GM21447 (cell line): Measurements from ENCODE around the gene INPP5F.

ENCODE experiments used
- ATAC-seq: cut with Tn5 transposase; IDR thresholded peaks from one replicate; pipeline ENCODE4 v1.9.1; 2021; ENCODE audit not compliant: unreplicated experiment

The INPP5F gene

DNA sequence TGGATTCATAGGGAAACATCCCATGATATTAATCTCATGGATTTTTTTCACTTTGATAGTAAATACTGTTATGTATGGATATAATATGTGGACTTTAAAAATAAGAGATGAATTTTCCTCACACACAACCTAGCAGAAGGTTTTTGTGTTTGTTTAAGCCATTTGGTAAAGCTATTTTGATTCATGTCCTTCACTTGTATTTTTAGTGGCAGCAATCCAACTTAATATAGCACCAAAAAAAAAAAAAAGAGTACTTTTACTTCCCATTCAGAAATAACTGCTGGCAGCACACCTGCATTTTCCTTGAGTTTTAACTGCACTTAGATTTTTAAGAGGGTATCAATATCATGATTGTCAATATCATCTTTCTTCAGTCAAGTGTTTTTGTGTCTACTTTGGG lies 86.8 kb downstream of the INPP5F start:
- no peak for ATAC-seq

DNA sequence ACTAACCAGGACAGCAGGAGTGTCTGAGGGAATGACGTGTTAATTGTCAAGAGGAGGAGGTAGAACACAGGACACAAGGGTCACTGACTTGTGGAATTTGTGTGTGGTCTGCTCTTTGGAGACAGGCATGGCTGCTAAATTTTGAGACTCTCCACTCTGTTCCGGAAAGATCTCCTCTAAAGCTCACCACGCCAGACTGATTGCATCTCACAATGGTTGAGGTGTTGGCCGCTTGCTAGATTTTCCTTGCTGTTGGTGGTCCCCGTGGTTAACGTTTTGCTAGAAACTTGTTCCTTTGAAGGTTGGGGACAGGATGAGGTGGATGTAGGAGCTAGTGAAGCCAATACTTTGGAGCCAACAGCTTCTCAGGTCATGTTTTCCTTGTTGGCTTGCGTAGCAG lies 89.8 kb downstream of the INPP5F start:
- ATAC-seq, result no peak

DNA sequence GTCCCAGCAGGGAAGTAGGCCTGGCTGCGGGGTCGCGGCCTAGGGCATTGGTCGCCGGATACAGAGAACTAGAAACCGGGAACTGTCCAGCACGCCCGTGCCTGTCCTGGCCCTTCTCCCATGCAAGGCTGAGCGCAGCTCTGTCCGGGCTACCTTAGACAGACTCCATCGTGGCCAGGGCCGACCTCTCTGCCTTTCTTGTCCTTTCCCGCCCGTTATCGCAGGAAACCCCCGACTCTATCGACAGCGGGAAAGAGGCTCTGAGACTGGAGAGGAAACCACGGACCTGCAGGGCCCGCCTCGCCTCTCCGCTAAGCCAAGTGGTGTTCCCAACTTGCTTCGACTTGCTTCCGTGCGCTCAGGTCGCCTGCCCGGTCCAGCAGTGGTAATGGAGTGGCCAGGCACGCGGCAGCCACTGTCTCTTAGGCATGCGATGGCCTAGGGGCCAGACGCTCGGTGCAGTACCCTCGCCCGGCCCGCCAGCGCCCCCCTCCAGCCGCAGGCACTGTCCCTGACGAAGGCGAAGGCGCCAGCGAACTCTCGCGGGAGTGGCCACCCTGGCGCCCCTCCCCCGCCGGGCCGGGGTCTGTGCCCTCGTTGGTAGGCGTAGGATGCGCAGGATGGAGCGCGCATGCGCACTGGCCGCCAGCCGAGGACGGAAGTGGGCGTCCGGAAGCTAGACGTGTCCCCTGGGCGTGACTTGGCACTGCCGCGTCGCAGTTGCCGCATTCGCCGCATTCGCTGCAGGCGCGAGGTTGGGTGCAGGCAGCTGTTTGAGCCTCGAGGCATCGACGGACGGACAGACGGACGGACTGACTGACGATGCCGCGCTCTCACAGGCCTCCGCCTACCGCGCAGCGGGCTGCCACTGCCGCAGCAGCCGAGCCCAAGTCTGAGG lies 92.4 kb downstream of the INPP5F start:
- ATAC-seq, result no peak

DNA sequence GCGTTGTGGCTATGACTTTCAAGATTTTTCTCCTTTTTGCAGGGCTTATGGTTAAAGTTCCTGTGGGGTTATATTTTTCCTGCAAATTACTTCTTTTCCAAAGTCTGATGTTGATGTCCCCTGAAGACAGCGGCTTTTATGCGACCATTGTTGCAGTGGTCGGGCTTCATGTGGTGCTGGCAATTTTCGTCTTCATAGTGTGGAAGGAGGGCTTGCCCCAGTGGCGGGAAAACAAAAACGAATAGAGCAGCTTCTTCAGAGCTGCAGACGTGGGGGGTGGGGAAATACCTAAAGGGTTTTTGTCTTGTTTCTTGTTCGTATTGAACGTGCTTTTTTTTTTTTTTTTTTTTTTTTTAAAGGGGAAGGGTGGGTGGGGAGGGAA lies 93.0 kb downstream of the INPP5F start:
- no peak for ATAC-seq

DNA sequence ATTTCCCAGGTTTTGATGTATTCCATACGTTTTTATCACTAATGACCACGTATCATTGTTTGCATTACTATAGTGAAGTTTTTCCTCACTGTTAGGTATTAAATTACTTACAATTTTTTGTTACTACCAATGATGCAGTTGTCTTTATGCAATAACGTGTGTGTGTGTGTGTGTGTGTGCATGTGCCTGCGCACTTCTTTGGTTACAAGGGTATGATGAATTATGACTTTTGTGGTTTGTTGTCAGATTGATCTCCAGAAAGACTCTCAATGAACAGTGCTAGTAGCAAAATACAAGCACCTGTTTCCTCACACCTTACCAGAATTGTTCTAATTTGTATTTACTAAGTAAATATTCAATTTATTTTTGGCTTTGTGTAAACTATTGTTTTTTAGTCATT lies 95.3 kb downstream of the INPP5F start:
- ATAC-seq, result no peak

DNA sequence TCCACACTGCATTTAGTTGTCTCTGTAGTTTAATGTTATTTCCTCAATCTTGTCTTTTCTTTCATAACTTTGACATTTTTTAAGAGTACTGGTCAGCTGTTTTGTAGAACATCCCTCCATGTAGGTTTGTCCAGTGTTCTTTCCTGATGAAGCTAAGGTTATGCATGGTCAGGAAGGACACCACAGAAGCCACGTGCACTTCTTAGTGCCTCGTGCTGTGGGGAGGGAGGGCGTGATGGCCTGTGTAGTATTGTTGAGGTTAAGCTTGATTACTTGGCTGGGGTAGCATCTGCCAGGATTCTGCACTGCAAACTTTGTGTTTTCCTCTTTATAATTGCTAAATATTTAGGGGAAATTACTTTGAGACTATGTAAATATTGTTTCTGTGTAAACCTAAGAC lies 98.4 kb downstream of the INPP5F start:
- no peak for ATAC-seq

DNA sequence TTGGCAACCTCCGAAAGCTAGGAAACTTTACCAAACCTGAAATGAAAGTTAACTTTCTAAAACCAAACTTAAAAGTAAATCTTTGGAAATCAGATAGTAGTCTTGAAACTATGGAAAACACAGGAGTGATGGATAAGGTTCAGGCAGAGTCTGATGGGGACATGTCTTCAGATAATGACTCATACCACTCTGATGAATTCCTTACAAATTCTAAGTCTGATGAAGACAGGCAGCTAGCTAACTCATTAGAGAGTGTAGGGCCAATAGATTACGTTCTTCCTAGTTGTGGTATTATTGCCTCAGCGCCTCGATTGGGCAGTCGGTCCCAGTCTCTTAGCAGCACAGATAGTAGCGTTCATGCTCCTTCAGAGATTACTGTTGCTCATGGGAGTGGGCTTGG lies 100.9 kb downstream of the INPP5F start:
- ATAC-seq, result no peak

DNA sequence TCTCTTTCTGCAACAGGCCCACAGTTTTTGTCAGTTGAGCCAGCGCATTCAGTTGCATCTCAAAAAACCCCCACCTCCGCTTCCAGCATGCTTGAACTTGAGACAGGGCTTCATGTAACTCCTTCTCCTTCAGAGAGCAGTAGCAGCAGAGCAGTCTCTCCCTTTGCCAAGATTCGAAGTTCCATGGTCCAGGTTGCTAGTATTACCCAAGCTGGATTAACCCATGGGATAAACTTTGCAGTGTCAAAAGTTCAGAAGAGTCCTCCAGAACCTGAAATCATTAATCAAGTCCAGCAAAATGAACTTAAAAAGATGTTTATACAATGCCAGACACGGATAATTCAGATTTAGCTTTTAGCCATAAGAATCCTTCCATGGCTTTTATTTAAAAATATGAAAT lies 101.6 kb downstream of the INPP5F start:
- ATAC-seq, result no peak

DNA sequence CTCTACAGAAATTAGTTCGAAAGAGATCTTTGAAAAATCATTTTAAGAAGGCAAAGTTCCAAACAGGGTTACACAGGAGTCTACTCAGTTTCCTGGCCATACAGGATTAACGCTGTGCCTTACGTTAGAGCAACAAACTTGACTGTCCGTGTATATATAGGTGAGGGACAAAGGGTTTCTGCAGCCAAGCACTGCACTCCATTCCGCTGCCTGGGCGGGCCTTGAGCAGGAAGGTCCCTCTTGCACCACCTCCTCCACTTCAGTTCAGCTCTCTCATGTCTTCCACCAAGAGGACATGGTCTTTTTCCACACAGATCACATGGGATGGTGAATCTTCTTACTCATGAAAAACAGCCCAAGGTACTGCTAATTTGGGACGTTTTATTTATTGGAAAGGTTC lies 103.6 kb downstream of the INPP5F start:
- ATAC-seq, result no peak

DNA sequence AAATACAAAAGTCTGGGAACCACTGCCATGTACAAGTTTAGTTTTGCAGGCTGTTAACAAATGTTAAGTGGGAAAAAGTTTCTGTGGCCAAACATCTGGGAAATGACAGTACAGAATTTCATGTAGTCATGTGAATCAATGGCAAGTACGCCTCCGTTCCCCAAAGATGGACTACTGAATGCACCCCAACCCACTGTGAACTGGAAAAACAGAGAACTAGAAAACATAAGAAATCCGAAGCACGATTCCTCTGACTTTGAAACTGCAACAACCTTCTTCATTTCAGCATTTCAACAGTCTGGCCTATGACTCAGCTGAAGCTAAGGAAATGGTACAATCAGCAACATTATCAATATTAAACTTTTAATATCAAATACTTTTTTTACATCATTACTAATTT lies 105.0 kb downstream of the INPP5F start:
- no peak for ATAC-seq

DNA sequence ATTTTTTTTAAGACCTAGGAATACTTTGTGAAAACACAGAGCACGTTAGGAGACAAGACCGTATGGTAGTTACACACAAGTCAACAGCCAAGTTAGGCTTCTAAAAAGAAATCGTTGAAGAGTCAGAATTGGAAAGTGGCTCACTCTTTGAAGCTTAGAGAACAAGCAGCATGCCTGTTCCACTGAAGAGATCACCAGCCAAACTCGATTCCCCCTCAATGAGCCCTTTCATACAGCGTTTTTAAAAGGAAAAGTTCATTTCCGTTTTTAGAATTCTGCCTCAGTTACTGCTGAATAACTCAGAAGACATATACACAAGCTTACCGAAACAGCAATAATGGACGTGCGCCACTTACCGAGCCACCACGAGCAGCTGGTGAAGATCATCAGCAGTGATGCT lies 105.8 kb downstream of the INPP5F start:
- no peak for ATAC-seq

DNA sequence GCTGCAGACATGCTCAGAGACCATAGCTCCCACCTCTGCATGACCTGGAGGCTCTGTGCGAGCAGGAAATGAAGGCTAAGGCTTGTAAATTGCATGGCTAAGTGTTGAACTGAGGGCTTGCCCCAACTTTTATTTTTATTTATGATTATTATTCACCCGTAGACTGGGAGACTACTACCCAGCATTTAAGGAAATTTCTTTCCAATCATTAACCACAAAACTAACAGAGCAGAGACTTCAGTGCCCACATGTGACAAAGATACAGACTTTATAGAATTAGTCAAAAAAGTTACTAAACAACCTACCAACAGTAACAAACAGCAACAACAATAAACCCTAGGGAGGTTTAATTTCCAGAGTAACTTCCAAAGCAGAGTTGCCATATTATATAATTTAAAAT lies 107.1 kb downstream of the INPP5F start:
- ATAC-seq, result no peak

DNA sequence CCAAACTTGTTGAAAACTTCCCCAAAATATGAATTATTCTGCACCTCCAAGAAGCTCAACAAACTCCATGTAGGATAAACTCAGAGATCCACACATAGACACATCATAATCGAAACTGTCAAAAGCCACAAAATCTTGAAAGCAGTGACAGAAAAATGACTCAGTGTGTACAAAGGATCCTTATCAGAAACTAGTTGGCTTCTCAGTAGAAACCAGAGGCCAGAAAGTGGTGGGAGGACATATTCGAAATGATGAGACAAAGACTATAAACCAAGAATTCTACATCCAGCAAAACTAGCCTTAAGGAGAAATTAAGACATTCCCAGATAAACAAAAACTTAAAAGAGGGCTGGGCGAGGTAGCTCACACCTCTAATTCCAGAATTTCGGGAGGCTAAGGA lies 108.3 kb downstream of the INPP5F start:
- ATAC-seq, result no peak

DNA sequence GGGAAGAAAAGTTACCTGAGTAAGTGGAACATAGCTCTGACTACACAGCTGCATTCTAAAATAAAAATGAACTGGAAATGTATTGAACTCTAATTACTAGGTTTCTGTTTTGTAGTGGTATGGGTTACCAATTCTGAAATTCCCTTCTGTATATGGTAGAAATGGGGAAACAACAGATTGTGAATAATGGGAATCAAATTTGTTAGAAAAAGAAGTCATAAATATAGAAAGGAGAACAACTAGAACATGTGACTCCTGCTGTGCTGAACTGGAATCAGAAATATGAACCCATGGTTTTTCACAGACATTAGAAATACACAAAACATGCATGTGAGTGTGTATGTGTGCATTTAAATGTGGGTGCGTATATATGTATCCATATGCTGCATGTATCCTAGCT lies 119.8 kb downstream of the INPP5F start:
- no peak for ATAC-seq

DNA sequence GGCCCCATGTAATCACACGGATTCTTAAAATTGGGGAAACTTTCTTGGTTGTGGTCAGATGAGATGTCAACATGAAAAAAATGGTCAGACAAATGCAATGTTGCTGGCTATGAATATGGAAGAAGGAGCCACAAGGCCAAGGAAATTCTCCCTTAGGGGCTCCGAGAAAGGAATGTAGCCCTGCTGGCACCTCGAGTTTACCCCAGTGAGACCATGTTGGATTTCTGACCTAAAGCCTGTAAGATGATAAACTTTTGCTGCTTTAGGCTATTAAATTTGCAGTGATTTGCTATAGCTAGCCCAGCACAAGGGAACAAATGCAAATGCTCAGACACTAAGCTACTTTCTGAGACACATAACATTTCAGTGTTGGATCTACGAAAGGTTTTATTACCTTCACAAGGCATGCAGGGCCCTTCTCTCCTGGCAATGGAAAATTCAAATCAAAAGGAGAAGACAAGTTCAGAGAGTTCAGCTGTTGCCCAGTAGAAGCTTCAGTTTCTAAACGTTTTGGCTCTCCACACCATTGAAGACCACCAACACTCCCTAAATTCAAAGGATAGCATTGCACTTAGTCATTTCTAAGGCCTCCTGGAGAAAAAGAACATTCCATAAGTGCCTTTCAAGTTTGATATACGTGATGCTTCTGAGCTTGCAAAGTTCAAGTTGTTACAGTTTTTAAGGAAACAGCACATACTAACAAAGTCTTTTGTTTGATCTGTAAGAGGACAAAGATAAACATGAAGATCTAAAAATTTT lies 123.4 kb downstream of the INPP5F start:
- no peak for ATAC-seq

DNA sequence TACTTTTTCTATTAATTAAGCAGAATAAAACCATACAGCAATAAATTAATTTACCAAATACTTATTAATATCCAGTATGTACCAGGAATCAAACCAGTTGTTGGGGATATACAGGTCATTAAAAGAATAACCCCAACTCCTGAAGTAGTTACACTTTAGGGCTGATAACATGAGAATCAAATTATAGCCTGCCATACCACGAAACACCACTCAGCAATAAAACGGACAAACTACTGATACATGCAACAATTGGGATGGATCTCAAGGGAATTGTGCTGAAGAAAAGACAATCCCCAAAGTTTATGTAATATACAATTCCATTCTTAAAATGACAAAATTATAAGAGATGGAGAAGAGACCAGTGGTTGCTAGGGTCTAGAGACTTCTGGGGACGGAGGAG lies 124.1 kb downstream of the INPP5F start:
- ATAC-seq, result no peak

DNA sequence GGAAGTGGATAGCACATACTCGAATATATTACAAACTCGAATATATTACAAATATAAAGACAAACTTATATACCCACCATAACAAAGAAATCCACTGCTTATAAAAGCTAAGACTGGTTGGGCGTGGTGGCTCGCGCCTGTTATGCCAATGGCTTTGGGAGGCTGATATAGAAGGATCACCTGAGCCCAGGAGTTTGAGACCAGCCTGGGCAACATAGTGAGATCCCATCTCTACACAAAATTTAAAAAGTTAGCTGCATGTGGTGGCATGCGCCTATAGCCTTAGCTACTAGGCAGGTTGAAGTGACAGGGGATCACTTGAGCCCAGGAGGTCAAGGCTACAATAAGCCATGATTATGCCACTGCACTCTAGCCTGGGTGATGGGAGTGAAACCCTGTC lies 126.4 kb downstream of the INPP5F start:
- ATAC-seq, result no peak

DNA sequence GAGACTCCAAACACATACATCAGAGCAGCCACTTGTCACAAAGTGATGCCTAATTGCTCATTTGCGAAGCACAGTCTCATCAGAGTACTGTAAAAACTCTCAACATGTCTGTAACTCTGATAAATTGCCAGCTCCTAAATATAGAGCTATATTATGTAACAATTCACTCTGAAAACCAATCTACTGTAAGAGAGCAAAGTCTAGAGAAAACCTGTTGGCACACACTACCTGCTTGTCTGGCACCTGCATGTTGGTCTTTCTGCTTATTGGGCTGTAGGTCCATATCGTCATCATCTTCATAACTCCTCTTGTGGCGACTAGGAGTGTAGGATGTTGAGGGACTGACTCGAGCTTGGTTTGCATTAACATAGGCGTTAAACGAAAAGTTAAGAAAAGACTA lies 127.0 kb downstream of the INPP5F start:
- ATAC-seq, result no peak

DNA sequence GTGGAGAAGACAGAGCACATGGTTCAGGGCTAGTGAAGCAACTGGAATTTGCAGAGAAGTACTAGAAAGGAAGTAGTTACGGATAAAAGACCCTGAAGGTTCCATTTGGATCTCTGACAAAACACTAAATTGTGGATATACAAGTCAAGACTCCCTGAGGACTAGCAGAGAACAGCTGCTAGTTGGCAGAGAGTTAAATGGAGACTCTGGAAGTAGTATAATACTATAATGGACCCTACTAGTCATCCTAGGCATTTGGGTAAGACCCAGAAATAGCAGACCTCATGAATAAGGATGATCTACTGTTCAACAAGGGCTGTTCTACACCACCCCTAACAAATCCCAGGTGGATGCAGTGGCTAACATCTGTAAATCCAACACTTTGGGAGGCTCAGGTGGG lies 127.7 kb downstream of the INPP5F start:
- no peak for ATAC-seq

DNA sequence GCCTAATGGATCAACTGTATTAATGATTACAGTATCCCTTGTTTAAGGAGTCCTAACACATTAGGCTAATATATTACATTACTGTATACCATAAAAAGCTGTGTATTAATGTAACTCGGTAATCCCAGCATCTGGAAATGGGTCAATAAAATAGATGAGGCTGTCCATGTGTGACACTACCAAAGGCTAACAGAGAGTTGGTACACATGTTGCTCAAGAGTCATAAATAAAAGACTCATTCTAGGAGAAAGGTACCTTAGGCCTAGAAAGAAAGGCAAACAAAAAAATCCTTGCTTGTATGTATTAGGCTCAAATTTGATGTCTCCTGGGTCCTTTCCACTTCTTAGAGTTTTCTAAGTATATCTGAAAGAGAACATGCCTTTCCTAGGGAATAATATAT lies 132.2 kb downstream of the INPP5F start:
- no peak for ATAC-seq

DNA sequence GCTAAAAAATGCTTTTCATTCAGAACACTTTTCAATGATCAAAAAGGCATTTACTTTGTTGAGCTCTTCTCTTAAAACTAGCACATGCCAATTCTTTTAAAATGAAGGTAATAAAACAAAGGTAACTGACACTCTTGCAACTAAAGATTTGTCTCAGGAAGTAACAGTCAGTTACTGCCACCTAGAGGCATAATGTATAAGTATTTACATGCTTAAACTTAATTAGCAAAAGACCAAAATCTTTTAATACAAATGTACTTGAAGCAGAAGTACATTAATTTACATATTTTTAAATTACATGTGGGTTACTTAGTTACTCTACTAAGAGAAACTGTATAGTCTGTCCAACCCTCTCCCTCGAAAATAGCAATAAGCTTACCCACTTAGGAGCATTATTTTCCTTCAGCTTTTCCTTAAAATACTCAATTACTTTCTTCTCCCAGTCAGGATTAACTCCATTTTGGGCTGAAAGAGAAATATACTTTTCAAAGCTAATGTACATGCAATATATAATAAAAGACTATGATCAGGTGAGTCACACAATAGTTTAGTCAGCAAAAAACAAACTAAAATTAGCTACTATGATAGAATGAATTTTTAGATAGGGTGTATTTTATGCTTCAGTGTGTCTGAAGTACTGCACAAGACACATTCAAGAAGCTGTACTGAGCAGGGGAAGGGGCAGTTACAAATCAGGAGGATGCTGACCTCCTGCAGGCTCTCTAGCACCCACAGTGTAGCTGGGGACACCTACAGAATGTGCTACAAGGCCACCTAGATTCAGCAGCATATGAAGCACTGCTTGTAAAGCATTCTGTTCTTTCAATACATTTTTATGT lies 133.8 kb downstream of the INPP5F start:
- ATAC-seq, result no peak
